BLaER1 (cell line): ENCODE results near the gene TMEM154.

Source experiments
- H3K27ac ChIP-seq: shearing (Covaris generic); formaldehyde crosslinking; 2 replicates; pipeline ENCODE4 v1.8.1; 2022
- H3K27me3 ChIP-seq: shearing (Covaris generic); formaldehyde crosslinking; 2 replicates; pipeline ENCODE4 v1.8.1; 2022
- H3K36me3 ChIP-seq: shearing (Covaris generic); formaldehyde crosslinking; 2 replicates; pipeline ENCODE4 v1.8.1; 2022
- H3K4me1 ChIP-seq: shearing (Covaris generic); formaldehyde crosslinking; 2 replicates; pipeline ENCODE4 v1.8.1; 2022
- H3K4me2 ChIP-seq: shearing (Covaris generic); formaldehyde crosslinking; 2 replicates; pipeline ENCODE4 v1.8.1; 2022
- H3K4me3 ChIP-seq: shearing (Covaris generic); formaldehyde crosslinking; 2 replicates; pipeline ENCODE4 v1.8.1; 2022
- H3K9ac ChIP-seq: shearing (Covaris generic); formaldehyde crosslinking; 2 replicates; pipeline ENCODE4 v1.8.1; 2022
- H3K9me3 ChIP-seq: shearing (Covaris generic); formaldehyde crosslinking; 2 replicates; pipeline ENCODE4 v1.8.1; 2022
- H4K20me1 ChIP-seq: shearing (Covaris generic); formaldehyde crosslinking; 2 replicates; pipeline ENCODE4 v1.8.1; 2022
- Cebpa-rat ChIP-seq: shearing (Covaris generic); IDR thresholded peaks from 2 replicates; pipeline ENCODE4 v1.8.1; 2022

TMEM154 gene

GRCh38 chr4:152613841-152614721, 65.7 kb downstream of the TMEM154 start:
- H3K36me3 ChIP-seq = no peaks in the 10 kb centered on the region
- no peak for TF ChIP-seq Cebpa-rat
- H3K27me3 ChIP-seq = no peaks in the 10 kb centered on the region
- H3K27ac ChIP-seq = no peak overlapping the region
- H3K4me1 ChIP-seq = 0 out of 2 replicates have a peak, but pooled peaks cover 7% of the 10 kb centered on the region
- no peak overlapping the region for H3K4me3 ChIP-seq
- H3K4me2 ChIP-seq = no peak overlapping the region
- no peak overlapping the region for H3K9ac ChIP-seq
- no peaks in the 10 kb centered on the region for H3K9me3 ChIP-seq
- H4K20me1 ChIP-seq = no peaks in the 10 kb centered on the region

GRCh38 chr4:152613351-152613750, 66.4 kb downstream of the TMEM154 start:
- Histone ChIP-seq H3K4me1 (0 out of 2 replicates have a peak, but pooled peaks cover 7% of the 10 kb centered on the region), H3K9me3 (no peaks in the 10 kb centered on the region), H3K4me3 (no peak overlapping the region), H3K36me3 (no peaks in the 10 kb centered on the region), H3K4me2 (no peak overlapping the region), H4K20me1 (no peaks in the 10 kb centered on the region), H3K9ac (no peak overlapping the region), H3K27me3 (no peaks in the 10 kb centered on the region), H3K27ac (no peak overlapping the region)
- TF ChIP-seq Cebpa-rat = no peak

GRCh38 chr4:152610131-152610530, 69.7 kb downstream of the TMEM154 start:
- no peak for TF ChIP-seq Cebpa-rat
- H3K27me3 ChIP-seq = no peaks in the 10 kb centered on the region
- no peaks in the 10 kb centered on the region for H4K20me1 ChIP-seq

GRCh38 chr4:152609481-152609880, 70.3 kb downstream of the TMEM154 start:
- H3K4me3 ChIP-seq = no peak overlapping the region
- no peak for TF ChIP-seq Cebpa-rat
- H3K27me3 ChIP-seq = no peaks in the 10 kb centered on the region
- no peaks in the 10 kb centered on the region for H3K9me3 ChIP-seq
- 0 out of 2 replicates have a peak, but pooled peaks cover 7% of the 10 kb centered on the region for H3K4me1 ChIP-seq
- H3K4me2 ChIP-seq = no peak overlapping the region
- H3K9ac ChIP-seq = no peak overlapping the region
- no peak overlapping the region for H3K27ac ChIP-seq
- H3K36me3 ChIP-seq = no peaks in the 10 kb centered on the region
- no peaks in the 10 kb centered on the region for H4K20me1 ChIP-seq

More at GRCh38 chr4:152610131-152610530, 69.7 kb downstream of the TMEM154 start:
- Histone ChIP-seq H3K36me3 (no peaks in the 10 kb centered on the region), H3K4me1 (0 out of 2 replicates have a peak, but pooled peaks cover 7% of the 10 kb centered on the region), H3K4me2 (no peak overlapping the region), H3K9me3 (no peaks in the 10 kb centered on the region), H3K4me3 (no peak overlapping the region), H3K27ac (no peak overlapping the region), H3K9ac (no peak overlapping the region)

- no peaks in the 10 kb centered on the region for H3K36me3 ChIP-seq
- no peaks in the 10 kb centered on the region for H4K20me1 ChIP-seq
- H3K9me3 ChIP-seq = no peaks in the 10 kb centered on the region
- H3K4me2 ChIP-seq = no peak overlapping the region
- H3K9ac ChIP-seq = no peak overlapping the region
- H3K27me3 ChIP-seq = no peaks in the 10 kb centered on the region
- H3K27ac ChIP-seq = no peak overlapping the region
- H3K4me3 ChIP-seq = no peak overlapping the region
- TF ChIP-seq Cebpa-rat = no peak
- H3K4me1 ChIP-seq = 0 out of 2 replicates have a peak, but pooled peaks cover 7% of the 10 kb centered on the region
Measured at GRCh38 chr4:152607178-152607577, 72.6 kb downstream of the TMEM154 start.

GRCh38 chr4:152606753-152607152, 73.0 kb downstream of the TMEM154 start:
- Histone ChIP-seq H4K20me1 (no peaks in the 10 kb centered on the region), H3K27me3 (no peaks in the 10 kb centered on the region), H3K4me2 (no peak overlapping the region)

GRCh38 chr4:152605641-152606335, 74.0 kb downstream of the TMEM154 start:
- Histone ChIP-seq H3K4me3 (no peak overlapping the region), H3K4me1 (0 out of 2 replicates have a peak, but pooled peaks cover 1% of the 10 kb centered on the region), H3K36me3 (no peaks in the 10 kb centered on the region), H3K27ac (no peak overlapping the region), H3K9me3 (no peaks in the 10 kb centered on the region), H4K20me1 (no peaks in the 10 kb centered on the region), H3K4me2 (no peak overlapping the region), H3K9ac (no peak overlapping the region), H3K27me3 (no peaks in the 10 kb centered on the region)
- TF ChIP-seq Cebpa-rat = no peak

More at GRCh38 chr4:152606753-152607152, 73.0 kb downstream of the TMEM154 start:
- Histone ChIP-seq H3K4me1 (0 out of 2 replicates have a peak, but pooled peaks cover 7% of the 10 kb centered on the region), H3K4me3 (no peak overlapping the region), H3K27ac (no peak overlapping the region), H3K36me3 (no peaks in the 10 kb centered on the region), H3K9me3 (no peaks in the 10 kb centered on the region), H3K9ac (no peak overlapping the region)
- TF ChIP-seq Cebpa-rat = no peak

GRCh38 chr4:152605031-152605430, 74.8 kb downstream of the TMEM154 start:
- Histone ChIP-seq H3K4me2 (no peak overlapping the region), H3K27me3 (no peaks in the 10 kb centered on the region), H3K4me1 (no peaks in the 10 kb centered on the region), H3K4me3 (no peak overlapping the region), H4K20me1 (no peaks in the 10 kb centered on the region), H3K9ac (no peak overlapping the region), H3K27ac (no peak overlapping the region), H3K9me3 (no peaks in the 10 kb centered on the region), H3K36me3 (no peaks in the 10 kb centered on the region)
- no peak for TF ChIP-seq Cebpa-rat

- Histone ChIP-seq H3K36me3 (no peaks in the 10 kb centered on the region), H3K9ac (no peak overlapping the region), H3K4me1 (no peaks in the 10 kb centered on the region), H3K4me3 (no peak overlapping the region), H3K4me2 (no peak overlapping the region), H3K9me3 (no peaks in the 10 kb centered on the region), H3K27me3 (no peaks in the 10 kb centered on the region), H4K20me1 (no peaks in the 10 kb centered on the region), H3K27ac (no peak overlapping the region)
- no peak for TF ChIP-seq Cebpa-rat
Measured at GRCh38 chr4:152601156-152601555, 78.6 kb downstream of the TMEM154 start.

- Histone ChIP-seq H3K36me3 (no peaks in the 10 kb centered on the region), H3K4me2 (no peak overlapping the region), H3K27ac (no peak overlapping the region), H3K4me1 (peaks cover 14% of the 10 kb centered on the region), H4K20me1 (no peaks in the 10 kb centered on the region; the same call in 1 of the 2 replicates), H3K9ac (no peak overlapping the region), H3K4me3 (no peak overlapping the region), H3K9me3 (no peaks in the 10 kb centered on the region), H3K27me3 (no peaks in the 10 kb centered on the region)
- TF ChIP-seq Cebpa-rat = no peak
Measured at GRCh38 chr4:152599636-152600035, 80.2 kb downstream of the TMEM154 start.
